ENCODE data around the gene WEE2. TPM values are rescaled to one million over a fixed set of nuclear protein-coding genes. Genes with fewer than 3 reads are reported as not detected.

WEE2 gene
- total and polyA plus RNA-seq, 2 of the 13 experiments (the other 11 are each of a cell fraction or from before 2014, with no cell fraction given) = not detected

DNA sequence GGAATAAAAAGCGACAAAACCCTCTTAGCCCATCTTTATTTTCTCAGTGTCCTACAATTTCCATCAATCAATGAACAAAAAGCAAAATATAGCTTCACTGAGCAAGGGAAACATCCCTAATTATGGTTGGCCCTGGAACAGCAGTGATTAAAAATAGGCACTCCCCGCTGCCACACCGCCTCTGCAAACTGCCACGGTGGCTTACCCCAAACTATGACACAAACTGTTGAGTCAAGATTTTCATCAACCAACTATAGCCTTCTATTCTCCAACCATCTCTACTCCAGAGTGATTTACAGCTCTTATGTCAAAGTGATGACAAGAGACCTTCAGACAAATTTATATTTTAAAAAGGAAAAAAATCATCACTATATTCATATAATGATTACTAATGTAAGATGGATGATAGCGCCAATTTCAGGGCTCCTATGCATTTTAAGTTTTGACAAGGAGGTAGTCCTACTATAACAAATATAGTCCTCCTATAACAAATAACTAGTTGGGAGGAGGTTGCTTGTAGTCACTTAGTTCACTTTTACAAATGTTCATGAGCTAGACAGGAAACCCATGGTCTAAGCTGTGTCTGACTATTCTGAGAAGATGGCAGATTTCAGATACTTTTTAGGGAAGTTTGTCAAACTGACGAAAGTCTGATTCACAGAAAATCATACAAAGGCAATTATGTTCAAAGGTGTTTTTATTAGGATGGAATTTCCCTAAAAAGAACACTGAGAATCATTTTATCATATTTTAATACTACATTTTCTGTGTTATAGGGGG is 32.5 kb upstream of the WEE2 start (continued):
- TF ChIP-seq, protein P1, sequence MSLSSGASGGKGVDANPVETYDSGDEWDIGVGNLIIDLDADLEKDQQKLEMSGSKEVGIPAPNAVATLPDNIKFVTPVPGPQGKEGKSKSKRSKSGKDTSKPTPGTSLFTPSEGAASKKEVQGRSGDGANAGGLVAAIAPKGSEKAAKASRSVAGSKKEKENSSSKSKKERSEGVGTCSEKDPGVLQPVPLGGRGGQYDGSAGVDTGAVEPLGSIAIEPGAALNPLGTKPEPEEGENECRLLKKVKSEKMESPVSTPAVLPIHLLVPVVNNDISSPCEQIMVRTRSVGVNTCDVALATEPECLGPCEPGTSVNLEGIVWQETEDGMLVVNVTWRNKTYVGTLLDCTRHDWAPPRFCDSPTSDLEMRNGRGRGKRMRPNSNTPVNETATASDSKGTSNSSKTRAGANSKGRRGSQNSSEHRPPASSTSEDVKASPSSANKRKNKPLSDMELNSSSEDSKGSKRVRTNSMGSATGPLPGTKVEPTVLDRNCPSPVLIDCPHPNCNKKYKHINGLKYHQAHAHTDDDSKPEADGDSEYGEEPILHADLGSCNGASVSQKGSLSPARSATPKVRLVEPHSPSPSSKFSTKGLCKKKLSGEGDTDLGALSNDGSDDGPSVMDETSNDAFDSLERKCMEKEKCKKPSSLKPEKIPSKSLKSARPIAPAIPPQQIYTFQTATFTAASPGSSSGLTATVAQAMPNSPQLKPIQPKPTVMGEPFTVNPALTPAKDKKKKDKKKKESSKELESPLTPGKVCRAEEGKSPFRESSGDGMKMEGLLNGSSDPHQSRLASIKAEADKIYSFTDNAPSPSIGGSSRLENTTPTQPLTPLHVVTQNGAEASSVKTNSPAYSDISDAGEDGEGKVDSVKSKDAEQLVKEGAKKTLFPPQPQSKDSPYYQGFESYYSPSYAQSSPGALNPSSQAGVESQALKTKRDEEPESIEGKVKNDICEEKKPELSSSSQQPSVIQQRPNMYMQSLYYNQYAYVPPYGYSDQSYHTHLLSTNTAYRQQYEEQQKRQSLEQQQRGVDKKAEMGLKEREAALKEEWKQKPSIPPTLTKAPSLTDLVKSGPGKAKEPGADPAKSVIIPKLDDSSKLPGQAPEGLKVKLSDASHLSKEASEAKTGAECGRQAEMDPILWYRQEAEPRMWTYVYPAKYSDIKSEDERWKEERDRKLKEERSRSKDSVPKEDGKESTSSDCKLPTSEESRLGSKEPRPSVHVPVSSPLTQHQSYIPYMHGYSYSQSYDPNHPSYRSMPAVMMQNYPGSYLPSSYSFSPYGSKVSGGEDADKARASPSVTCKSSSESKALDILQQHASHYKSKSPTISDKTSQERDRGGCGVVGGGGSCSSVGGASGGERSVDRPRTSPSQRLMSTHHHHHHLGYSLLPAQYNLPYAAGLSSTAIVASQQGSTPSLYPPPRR (CRISPR knock-in tag; IDR thresholded peaks at IDR 0.05; ENCODE audit: borderline replicate concordance) = no peak
- TF ChIP-seq TOE1 (CRISPR knock-in tag; IDR thresholded peaks at IDR 0.05) (no peak), ZNF850 (CRISPR knock-in tag; conservative IDR thresholded peaks at IDR 0.05) (no peak), ZNF556 (CRISPR knock-in tag; IDR thresholded peaks at IDR 0.05; ENCODE audit: borderline replicate concordance) (no peak), MTA1 (CRISPR knock-in tag; IDR thresholded peaks at IDR 0.05; ENCODE audit: borderline replicate concordance) (no peak)
- TF ChIP-seq, protein P2, sequence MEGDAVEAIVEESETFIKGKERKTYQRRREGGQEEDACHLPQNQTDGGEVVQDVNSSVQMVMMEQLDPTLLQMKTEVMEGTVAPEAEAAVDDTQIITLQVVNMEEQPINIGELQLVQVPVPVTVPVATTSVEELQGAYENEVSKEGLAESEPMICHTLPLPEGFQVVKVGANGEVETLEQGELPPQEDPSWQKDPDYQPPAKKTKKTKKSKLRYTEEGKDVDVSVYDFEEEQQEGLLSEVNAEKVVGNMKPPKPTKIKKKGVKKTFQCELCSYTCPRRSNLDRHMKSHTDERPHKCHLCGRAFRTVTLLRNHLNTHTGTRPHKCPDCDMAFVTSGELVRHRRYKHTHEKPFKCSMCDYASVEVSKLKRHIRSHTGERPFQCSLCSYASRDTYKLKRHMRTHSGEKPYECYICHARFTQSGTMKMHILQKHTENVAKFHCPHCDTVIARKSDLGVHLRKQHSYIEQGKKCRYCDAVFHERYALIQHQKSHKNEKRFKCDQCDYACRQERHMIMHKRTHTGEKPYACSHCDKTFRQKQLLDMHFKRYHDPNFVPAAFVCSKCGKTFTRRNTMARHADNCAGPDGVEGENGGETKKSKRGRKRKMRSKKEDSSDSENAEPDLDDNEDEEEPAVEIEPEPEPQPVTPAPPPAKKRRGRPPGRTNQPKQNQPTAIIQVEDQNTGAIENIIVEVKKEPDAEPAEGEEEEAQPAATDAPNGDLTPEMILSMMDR (CRISPR knock-in tag; IDR thresholded peaks at IDR 0.05) = no peak
- TF ChIP-seq, protein P3, sequence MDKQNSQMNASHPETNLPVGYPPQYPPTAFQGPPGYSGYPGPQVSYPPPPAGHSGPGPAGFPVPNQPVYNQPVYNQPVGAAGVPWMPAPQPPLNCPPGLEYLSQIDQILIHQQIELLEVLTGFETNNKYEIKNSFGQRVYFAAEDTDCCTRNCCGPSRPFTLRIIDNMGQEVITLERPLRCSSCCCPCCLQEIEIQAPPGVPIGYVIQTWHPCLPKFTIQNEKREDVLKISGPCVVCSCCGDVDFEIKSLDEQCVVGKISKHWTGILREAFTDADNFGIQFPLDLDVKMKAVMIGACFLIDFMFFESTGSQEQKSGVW (CRISPR knock-in tag; IDR thresholded peaks at IDR 0.05; ENCODE audit: borderline replicate concordance) = no peak
